Nephron progenitor cell (in vitro differentiated cells): ENCODE results near the gene TAF11.

Experiments
- DNase-seq: peaks from one replicate; pipeline ENCODE4 v3.0.0; 2021
- H3K27ac Mint-ChIP-seq: 2 replicates; pipeline ENCODE4 v1.8.0; 2021; ENCODE audit warnings: mild to moderate bottlenecking, moderate library complexity, mixed read lengths
- H3K27me3 Mint-ChIP-seq: 2 replicates; pipeline ENCODE4 v1.8.0; 2021; ENCODE audit warnings: mild to moderate bottlenecking, low read depth, mixed read lengths; ENCODE audit not compliant: poor library complexity
- H3K36me3 Mint-ChIP-seq: 2 replicates; pipeline ENCODE4 v1.8.0; 2021; ENCODE audit warnings: low read depth, mixed read lengths
- H3K4me1 Mint-ChIP-seq: 2 replicates; pipeline ENCODE4 v1.8.0; 2021; ENCODE audit warnings: mixed read lengths
- H3K4me3 Mint-ChIP-seq: 2 replicates; pipeline ENCODE4 v1.8.0; 2021; ENCODE audit warnings: mild to moderate bottlenecking, moderate library complexity, mixed read lengths
- H3K9me3 Mint-ChIP-seq: 2 replicates; pipeline ENCODE4 v1.8.0; 2021; ENCODE audit warnings: mild to moderate bottlenecking, moderate library complexity, mixed read lengths
- TF ChIP-seq, protein P1 (sequence below): fragments of 200-600 bp; sonication (generic); IDR thresholded peaks from 2 replicates; pipeline ENCODE4 v1.5.0; 2021; ENCODE audit warnings: antibody characterized with exemption

Gene TAF11

DNA sequence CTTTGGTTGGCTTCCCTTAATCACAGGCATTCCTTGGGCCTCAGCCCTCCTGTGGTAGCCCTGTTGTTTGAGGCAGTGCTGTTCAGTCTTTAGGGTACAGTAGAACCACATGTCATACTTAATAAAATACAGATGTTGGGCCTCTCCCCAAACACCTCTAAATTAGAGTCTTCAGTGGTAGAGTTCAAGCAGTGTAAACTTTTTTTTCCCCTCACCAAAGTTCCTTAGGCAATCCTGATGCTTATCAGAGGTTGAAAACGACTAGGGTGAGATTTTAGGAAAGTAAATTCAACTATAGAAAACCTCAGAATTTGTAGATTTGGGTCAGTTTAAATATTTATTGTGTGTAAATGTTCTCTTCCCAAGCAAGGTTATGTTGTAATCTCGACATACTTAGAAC is 51.4 kb downstream of the TAF11 start:
- no peak for DNase-seq
- Mint-ChIP-seq H3K9me3 (no peaks in the 10 kb centered on the region), H3K4me1 (no peaks in the 10 kb centered on the region), H3K36me3 (peaks cover 56% of the 10 kb centered on the region), H3K4me3 (no peak overlapping the region), H3K27me3 (peaks cover 6% of the 10 kb centered on the region), H3K27ac (no peak overlapping the region)
- TF ChIP-seq, protein P1, sequence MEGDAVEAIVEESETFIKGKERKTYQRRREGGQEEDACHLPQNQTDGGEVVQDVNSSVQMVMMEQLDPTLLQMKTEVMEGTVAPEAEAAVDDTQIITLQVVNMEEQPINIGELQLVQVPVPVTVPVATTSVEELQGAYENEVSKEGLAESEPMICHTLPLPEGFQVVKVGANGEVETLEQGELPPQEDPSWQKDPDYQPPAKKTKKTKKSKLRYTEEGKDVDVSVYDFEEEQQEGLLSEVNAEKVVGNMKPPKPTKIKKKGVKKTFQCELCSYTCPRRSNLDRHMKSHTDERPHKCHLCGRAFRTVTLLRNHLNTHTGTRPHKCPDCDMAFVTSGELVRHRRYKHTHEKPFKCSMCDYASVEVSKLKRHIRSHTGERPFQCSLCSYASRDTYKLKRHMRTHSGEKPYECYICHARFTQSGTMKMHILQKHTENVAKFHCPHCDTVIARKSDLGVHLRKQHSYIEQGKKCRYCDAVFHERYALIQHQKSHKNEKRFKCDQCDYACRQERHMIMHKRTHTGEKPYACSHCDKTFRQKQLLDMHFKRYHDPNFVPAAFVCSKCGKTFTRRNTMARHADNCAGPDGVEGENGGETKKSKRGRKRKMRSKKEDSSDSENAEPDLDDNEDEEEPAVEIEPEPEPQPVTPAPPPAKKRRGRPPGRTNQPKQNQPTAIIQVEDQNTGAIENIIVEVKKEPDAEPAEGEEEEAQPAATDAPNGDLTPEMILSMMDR = no peak

DNA sequence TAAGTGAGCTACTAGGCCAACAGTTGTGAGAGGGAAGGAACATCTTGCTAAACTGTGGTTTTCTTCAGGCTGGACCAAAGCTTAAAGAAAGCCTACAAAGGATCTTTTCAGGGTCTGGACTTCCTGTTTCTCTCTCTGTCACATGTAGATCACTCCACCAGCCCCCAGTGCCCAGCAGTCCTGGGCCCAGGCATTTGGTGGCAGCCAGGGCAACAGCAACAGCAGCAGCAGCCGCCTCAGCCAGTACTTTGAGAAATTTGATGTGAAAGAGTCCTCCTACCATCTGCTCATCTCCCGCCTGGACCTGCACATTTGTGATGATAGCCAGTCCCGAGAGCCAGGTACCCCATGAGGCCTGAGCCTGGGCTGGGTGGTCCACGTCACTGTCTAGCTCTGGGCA is 51.8 kb downstream of the TAF11 start:
- H3K27ac Mint-ChIP-seq = no peak overlapping the region
- H3K9me3 Mint-ChIP-seq = no peaks in the 10 kb centered on the region
- H3K36me3 Mint-ChIP-seq = peaks cover 53% of the 10 kb centered on the region
- DNase-seq = no peak
- no peaks in the 10 kb centered on the region for H3K4me1 Mint-ChIP-seq
- H3K4me3 Mint-ChIP-seq = no peak overlapping the region
- TF ChIP-seq, protein P1 = no peak
- peaks cover 6% of the 10 kb centered on the region for H3K27me3 Mint-ChIP-seq

DNA sequence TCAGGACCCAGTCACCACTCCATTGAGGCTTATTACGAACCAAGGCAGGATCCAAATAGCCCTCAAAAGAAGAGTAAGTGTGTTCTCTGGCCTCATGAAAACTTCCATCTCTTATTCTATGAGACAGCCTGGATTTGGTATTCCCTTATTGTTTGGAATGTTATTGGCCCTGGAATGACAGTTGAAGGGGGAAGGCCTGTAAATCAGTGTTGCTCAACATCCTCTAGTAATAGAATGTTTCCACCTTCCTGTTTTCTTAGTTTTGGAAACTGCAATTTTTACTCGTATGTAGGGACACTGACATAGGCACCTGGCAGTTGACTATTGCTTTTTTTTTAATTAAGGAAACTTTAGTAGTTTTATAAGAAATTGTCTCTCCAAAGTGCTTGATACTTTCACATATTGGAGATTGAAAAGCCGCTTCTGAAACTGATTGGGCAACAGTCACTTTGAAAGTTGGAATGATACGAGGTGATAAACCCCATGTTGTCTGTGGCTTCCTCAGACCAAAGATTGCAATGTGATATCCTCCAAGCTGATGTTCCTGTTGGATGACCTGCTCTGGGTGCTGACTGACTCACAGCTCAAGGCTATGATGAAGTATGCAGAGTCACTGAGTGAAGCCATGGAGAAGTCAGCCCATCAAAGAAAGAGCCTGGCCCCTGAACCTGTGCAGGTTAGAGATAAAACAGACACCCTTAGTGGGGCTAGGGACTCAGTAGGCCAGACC is 52.9 kb downstream of the TAF11 start:
- Mint-ChIP-seq H3K4me3 (no peak overlapping the region), H3K36me3 (peaks cover 57% of the 10 kb centered on the region), H3K4me1 (no peaks in the 10 kb centered on the region), H3K27me3 (peaks cover 6% of the 10 kb centered on the region), H3K9me3 (no peaks in the 10 kb centered on the region), H3K27ac (no peak overlapping the region)
- no peak for DNase-seq
- TF ChIP-seq, protein P1 = no peak

DNA sequence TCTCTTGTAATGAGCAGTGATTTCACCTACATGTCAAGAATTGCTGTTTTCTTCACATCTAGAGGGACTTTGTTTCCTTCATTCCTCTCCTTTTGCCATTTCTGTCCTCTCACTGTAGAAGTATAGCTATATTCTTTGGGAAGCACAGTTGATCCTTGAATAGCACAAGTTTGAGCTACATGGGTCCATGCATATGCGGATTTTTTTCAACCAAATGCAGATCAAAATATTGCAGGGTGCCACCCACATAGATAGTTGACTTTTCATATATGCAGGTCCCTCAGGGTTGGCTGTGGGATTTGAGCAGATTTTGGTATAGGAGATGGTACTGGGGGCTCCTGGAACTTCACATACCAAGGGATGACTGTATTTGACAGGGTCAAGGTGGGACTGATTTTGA is 54.9 kb downstream of the TAF11 start:
- Mint-ChIP-seq H3K36me3 (peaks cover 50% of the 10 kb centered on the region), H3K4me1 (no peaks in the 10 kb centered on the region)
- TF ChIP-seq, protein P1 = no peak

DNA sequence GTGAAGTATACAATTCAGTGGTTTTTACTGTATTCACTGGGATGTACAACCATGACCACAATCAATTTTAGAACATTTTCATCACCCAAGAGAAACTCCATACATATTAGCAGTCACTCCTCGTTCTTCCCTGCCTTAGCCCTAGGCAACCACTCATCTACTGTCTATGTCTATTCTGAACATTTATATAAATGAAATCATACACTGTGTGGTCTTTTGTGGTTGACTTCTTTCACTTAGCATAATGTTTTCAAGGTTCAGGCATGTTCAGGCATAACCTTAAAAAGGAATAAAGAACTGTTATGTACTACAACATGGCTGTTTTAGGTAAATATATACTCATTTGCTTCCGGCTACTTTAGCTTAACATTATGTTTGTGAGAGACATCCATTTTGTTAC is 58.7 kb downstream of the TAF11 start:
- Mint-ChIP-seq H3K4me1 (no peaks in the 10 kb centered on the region), H3K27ac (peak overlapping the region; percentile 17), H3K27me3 (no peaks in the 10 kb centered on the region), H3K9me3 (no peaks in the 10 kb centered on the region), H3K36me3 (peaks cover 45% of the 10 kb centered on the region), H3K4me3 (no peak overlapping the region)
- no peak for DNase-seq
- TF ChIP-seq, protein P1 = no peak

More for the DNA sequence above, 54.9 kb downstream of the TAF11 start:
- H3K4me3 Mint-ChIP-seq = no peak overlapping the region
- DNase-seq = no peak
- peaks cover 4% of the 10 kb centered on the region for H3K27me3 Mint-ChIP-seq
- H3K9me3 Mint-ChIP-seq = no peaks in the 10 kb centered on the region
- no peak overlapping the region for H3K27ac Mint-ChIP-seq
